Ammon's horn (tissue), 1 donor: ENCODE results near the gene CDH4.
"Not testable (repeated sequence)": the region's sequence is repeated elsewhere in the genome, so short reads cannot be mapped to it uniquely, and the experiment has no call there.

Source experiments
- DNase-seq: peaks from one replicate; pipeline ENCODE4 v3.0.0-alpha.2; 2016; ENCODE audit warnings: low spot score

CDH4 gene

GRCh38 chr20:61964675-61965605 lies 712.9 kb downstream of the CDH4 start:
- DNase-seq = no peak

- no peak for DNase-seq
Measured at GRCh38 chr20:61965606-61966491, 713.8 kb downstream of the CDH4 start.

- DNase-seq = no peak
Measured at GRCh38 chr20:61966492-61967244, 714.6 kb downstream of the CDH4 start.

GRCh38 chr20:61967300-61967699 lies 715.2 kb downstream of the CDH4 start:
- DNase-seq = no peak

GRCh38 chr20:61968036-61968810 lies 716.2 kb downstream of the CDH4 start:
- DNase-seq = no peak

- no peak for DNase-seq
Measured at GRCh38 chr20:61968932-61969331, 716.9 kb downstream of the CDH4 start.

GRCh38 chr20:61969806-61970205 lies 717.7 kb downstream of the CDH4 start:
- no peak for DNase-seq

- DNase-seq = peak; percentile 71
Measured at GRCh38 chr20:61970357-61970756, 718.3 kb downstream of the CDH4 start.

- DNase-seq = not testable (repeated sequence)
Measured at GRCh38 chr20:61971595-61971994, 719.5 kb downstream of the CDH4 start.

GRCh38 chr20:61972636-61973508 lies 720.8 kb downstream of the CDH4 start:
- no peak for DNase-seq

GRCh38 chr20:61973515-61974356 lies 721.7 kb downstream of the CDH4 start:
- DNase-seq = no peak

- no peak for DNase-seq
Measured at GRCh38 chr20:61974357-61974665, 722.2 kb downstream of the CDH4 start.

- no peak for DNase-seq
Measured at GRCh38 chr20:61975407-61976129, 723.5 kb downstream of the CDH4 start.

GRCh38 chr20:61976263-61976643 lies 724.2 kb downstream of the CDH4 start:
- DNase-seq = no peak

GRCh38 chr20:61976644-61977418 lies 724.8 kb downstream of the CDH4 start:
- no peak for DNase-seq

GRCh38 chr20:61977419-61977786 lies 725.3 kb downstream of the CDH4 start:
- DNase-seq = no peak

- DNase-seq = no peak
Measured at GRCh38 chr20:61978491-61978890, 726.4 kb downstream of the CDH4 start.

- DNase-seq = no peak
Measured at GRCh38 chr20:61979090-61979489, 727.0 kb downstream of the CDH4 start.
